Measurements from ENCODE around the gene ANO8.

- TF ChIP-seq CTCF (IDR thresholded peaks at IDR 0.05) (no peak), POLR2A (IDR thresholded peaks at IDR 0.05) (no peak)
Measured at GRCh38 chr19:17329366-17330261, 5.0 kb downstream of the ANO8 start.

Data from right lobe of liver (tissue), 4 donors.